Left lung (tissue), 10 donors: ENCODE measurements around the gene BCAS1. TPM values are rescaled to one million over a fixed set of nuclear protein-coding genes. Genes with fewer than 3 reads are reported as not detected.

Experiments used
- ATAC-seq: fragments of 200-7000 bp; cut with Tn5 transposase; one replicate; pipeline ENCODE4 v1.9.1; 2020; ENCODE audit warnings: moderate library complexity
- DNase-seq, 4 donors: peaks; one replicate each; pipeline ENCODE4 v3.0.0-alpha.2; 2013 to 2020
- H3K27ac ChIP-seq, 2 donors: fragments of 200-600 bp; sonication (generic) in 1 of 2; one replicate each; pipeline versions ENCODE4 v1.5.0 to v1.8.0; 2020 to 2021
- H3K27me3 ChIP-seq, 2 donors: fragments of 200-600 bp; sonication (generic) in 1 of 2; one replicate each; pipeline versions ENCODE4 v1.5.0 to v1.8.0; 2020 to 2021
- H3K36me3 ChIP-seq, 2 donors: fragments of 200-600 bp; sonication (generic) in 1 of 2; one replicate each; pipeline versions ENCODE4 v1.5.0 to v1.8.0; 2020 to 2021
- H3K4me1 ChIP-seq, 2 donors: fragments of 200-600 bp; one replicate each; pipeline ENCODE4 v1.8.0; 2021
- H3K4me3 ChIP-seq, 2 donors: fragments of 200-600 bp; sonication (generic) in 1 of 2; one replicate each; pipeline versions ENCODE4 v1.5.0 to v1.8.0; 2020 to 2021; ENCODE audit warnings: mild to moderate bottlenecking in 1 of 2
- H3K9me3 ChIP-seq, 2 donors: fragments of 200-600 bp; sonication (generic) in 1 of 2; one replicate each; pipeline versions ENCODE4 v1.5.0 to v1.8.0; 2020 to 2021
- CTCF ChIP-seq, 2 donors: fragments of 200-600 bp; sonication (generic) in 1 of 2; IDR thresholded peaks; one replicate each; pipeline versions ENCODE4 v1.5.0 to v1.8.0; 2021; ENCODE audit warnings: antibody characterized with exemption in 2 of 2
- intact Hi-C, 2 donors: fragments of 100-400 bp; cut with DNase I; formaldehyde crosslinking; loops; one replicate each; pipeline versions ENCODE4 v1.11.2 to v1.14.2; 2022
- polyA plus RNA-seq, 6 donors: library from polyadenylated mRNA; unstranded; fragments of 120-200 nt; gene quantifications; one replicate each; pipeline ENCODE4 v1.2.1, GENCODE V29; 2013; ENCODE audit not compliant: insufficient read length in 6 of 6
- total RNA-seq, 2 donors: library from RNA; stranded (reverse); fragmentation: NEBNext Ultra II Directional; extraction: Animal tissue kit (Norgen Biotek cat#: 25700); gene quantifications; one replicate each; pipeline ENCODE4 v1.2.1, GENCODE V29; 2021
- donor health status: DM: no; HTN: yes; CAD: no.
- donor health status: DM: no; HTN: no; CAD: no.

Gene BCAS1
- total and polyA plus RNA-seq, 8 donors = 0.44 to 1.6 (median 0.81) TPM

- intact Hi-C loops = no loop called here
- ATAC-seq (no peak), DNase-seq (no peak)
- H3K4me3 ChIP-seq = no peak overlapping the region
- H3K9me3 ChIP-seq = no peaks in the 10 kb centered on the region
- no peaks in the 10 kb centered on the region for H3K36me3 ChIP-seq
- no peaks in the 10 kb centered on the region for H3K27me3 ChIP-seq
- H3K27ac ChIP-seq = no peak overlapping the region
- no peaks in the 10 kb centered on the region for H3K4me1 ChIP-seq
- TF ChIP-seq CTCF (IDR thresholded peaks at IDR 0.05) = no peak
Observed at GRCh38 chr20:53967527-53967926, 102.9 kb downstream of the BCAS1 start.

GRCh38 chr20:53966774-53967398 lies 103.5 kb downstream of the BCAS1 start:
- intact Hi-C loops = no loop called here
- Histone ChIP-seq H3K27ac (no peak overlapping the region), H3K4me1 (no peaks in the 10 kb centered on the region), H3K36me3 (no peaks in the 10 kb centered on the region), H3K4me3 (no peak overlapping the region), H3K9me3 (no peaks in the 10 kb centered on the region), H3K27me3 (no peaks in the 10 kb centered on the region)
- TF ChIP-seq CTCF (IDR thresholded peaks at IDR 0.05) = no peak
- ATAC-seq = no peak
- DNase-seq = no peak

- TF ChIP-seq CTCF (IDR thresholded peaks at IDR 0.05) = no peak
- H3K27ac ChIP-seq = no peak overlapping the region
- no peaks in the 10 kb centered on the region for H3K4me1 ChIP-seq
- no peaks in the 10 kb centered on the region for H3K36me3 ChIP-seq
- DNase-seq (no peak), ATAC-seq (no peak)
- intact Hi-C loops = no loop called here
- no peak overlapping the region for H3K4me3 ChIP-seq
- no peaks in the 10 kb centered on the region for H3K27me3 ChIP-seq
- H3K9me3 ChIP-seq = no peaks in the 10 kb centered on the region
Observed at GRCh38 chr20:53964501-53965253, 105.7 kb downstream of the BCAS1 start.

- TF ChIP-seq CTCF (IDR thresholded peaks at IDR 0.05) = no peak
- no peak overlapping the region for H3K27ac ChIP-seq
- no peak for ATAC-seq
- intact Hi-C loops = no loop called here
- no peaks in the 10 kb centered on the region for H3K27me3 ChIP-seq
- no peak overlapping the region for H3K4me3 ChIP-seq
- H3K9me3 ChIP-seq = no peaks in the 10 kb centered on the region
- no peaks in the 10 kb centered on the region for H3K4me1 ChIP-seq
- DNase-seq = no peak
- no peaks in the 10 kb centered on the region for H3K36me3 ChIP-seq
Observed at GRCh38 chr20:53964067-53964466, 106.3 kb downstream of the BCAS1 start.

- Histone ChIP-seq H3K27me3 (no peaks in the 10 kb centered on the region), H3K4me1 (no peaks in the 10 kb centered on the region), H3K27ac (no peak overlapping the region), H3K4me3 (no peak overlapping the region), H3K9me3 (no peaks in the 10 kb centered on the region), H3K36me3 (no peaks in the 10 kb centered on the region)
- intact Hi-C loops = no loop called here
- no peak for DNase-seq
- no peak for TF ChIP-seq CTCF (IDR thresholded peaks at IDR 0.05)
- no peak for ATAC-seq
Observed at GRCh38 chr20:53963635-53964034, 106.8 kb downstream of the BCAS1 start.
